GM18870 (cell line): ENCODE results near the gene CHST6.
"Not testable (repeated sequence)": the region's sequence is repeated elsewhere in the genome, so short reads cannot be mapped to it uniquely, and the experiment has no call there.

Source experiments
- ATAC-seq: cut with Tn5 transposase; IDR thresholded peaks from one replicate; pipeline ENCODE4 v1.9.1; 2021; ENCODE audit warnings: moderate library complexity; ENCODE audit not compliant: unreplicated experiment

CHST6 gene

DNA sequence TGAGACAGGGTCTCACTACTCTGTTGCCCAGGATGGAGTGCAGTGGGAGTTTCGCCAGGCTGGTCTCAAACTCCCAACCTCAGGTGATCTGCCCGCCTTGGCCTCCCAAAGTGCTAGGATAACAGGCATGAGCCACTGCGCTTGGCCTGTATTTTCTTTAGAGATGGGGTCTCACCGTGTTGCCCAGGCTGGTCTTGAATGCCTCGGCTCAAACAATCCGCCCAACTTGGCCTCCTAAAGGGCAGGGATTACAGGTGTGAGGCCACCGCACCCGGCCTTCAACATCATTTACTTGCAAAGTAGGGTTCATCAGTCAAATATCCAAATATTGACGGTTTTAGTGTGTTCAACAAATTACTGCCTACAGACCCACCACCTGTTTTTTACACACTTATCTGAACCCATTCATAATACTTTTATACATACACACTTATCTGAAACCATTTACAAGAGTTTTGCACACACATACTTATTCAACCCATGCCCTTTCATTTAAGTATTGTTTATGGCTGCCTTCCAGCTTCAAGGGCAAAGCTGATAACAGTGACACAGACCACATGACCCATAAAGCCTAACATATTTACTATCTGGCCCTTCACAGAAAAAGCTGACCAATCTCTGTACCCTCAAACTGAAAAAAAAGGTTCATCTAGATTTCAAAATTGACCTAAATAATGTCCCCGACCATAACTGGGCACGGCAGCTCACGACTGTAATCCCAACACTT, 42.6 kb downstream of the CHST6 start:
- no peak for ATAC-seq

DNA sequence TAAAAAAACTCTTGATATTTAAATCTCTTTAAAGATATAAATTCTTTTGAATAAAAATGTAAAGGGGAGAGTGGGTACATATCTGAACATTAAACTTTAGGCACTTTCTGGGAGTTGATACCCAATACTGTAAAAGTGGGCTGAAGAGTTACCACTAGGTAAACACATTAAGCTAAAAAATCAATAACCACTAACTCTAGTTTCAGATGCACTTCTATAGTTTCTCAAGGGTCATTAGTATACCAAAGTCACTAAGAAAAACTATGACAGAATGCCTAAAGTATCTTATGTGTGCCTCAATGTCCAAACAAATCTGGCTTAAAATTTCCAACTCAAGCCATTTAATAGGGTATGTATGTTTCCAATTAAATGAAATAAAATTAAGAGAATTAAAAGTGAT, 48.8 kb downstream of the CHST6 start:
- ATAC-seq = no peak

DNA sequence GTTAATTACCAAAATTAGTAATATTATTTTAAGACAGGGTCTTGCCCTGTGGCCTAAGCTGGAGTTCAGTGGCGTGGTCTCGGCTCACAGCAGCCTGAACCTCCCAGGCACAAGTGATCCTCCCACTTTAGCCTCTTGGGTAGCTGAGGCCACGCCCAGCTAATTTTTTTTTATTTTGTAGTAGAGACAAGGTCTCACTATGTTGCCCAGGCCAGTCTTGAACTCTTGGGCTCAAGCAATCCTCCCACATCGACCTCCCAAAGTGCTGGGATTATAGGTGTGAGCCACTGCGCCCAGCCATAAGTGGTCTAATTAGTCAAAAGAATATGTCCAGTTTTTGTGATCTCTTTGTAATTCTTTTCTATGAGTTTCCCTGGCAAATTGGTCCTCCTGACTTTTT, 49.9 kb downstream of the CHST6 start:
- no peak for ATAC-seq

DNA sequence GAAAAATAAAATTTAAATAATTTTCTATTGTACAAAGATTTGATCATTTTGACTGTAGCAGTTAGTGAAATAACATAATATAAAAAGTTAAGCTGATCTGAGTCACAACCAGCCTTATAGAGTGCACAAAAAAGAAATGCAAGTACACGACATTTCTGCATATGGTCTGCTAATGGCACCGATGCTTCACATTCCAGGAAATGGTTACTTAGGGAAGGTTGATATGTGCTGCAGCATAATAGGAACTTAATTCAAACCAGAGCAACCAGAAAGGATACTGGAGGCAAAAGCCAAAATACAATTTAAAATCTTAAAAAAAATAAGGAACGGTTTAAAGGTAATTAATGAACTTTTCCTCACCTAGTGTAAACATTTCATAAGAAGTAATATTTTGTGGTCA, 51.9 kb downstream of the CHST6 start:
- ATAC-seq = no peak

DNA sequence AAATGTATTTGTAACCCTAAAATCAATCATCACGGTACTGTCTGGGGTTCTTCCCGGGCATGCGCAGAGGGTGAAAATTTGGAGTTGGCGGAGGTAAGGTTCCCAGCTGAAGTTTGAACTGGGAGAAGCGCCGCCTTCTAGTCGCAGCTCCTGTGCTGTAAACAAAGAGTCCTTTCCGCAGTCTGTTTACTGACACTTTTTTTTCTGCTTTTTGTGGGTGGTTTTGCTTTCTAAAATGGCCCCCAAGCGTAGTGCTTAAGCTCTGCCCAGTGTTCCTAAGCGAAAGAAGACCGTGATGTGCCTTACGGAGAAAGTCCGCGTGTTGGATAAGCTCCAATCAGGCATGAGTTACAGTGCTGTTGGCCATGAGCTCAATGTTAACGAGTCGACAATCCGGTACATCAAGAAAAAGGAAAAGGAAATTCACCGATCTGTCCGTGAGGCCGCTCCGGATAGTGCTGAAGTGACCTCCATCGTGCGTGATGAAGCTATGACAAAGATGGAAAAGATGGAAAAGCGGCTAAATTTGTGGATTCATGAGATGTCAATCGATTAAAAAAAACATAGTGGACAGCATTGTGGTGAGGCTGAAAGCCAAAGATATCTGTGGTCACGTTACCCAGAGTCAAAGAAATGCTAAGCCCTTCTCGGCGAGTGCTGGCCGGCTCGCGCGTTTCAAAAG, 61.4 kb downstream of the CHST6 start:
- peak; percentile 74 for ATAC-seq

DNA sequence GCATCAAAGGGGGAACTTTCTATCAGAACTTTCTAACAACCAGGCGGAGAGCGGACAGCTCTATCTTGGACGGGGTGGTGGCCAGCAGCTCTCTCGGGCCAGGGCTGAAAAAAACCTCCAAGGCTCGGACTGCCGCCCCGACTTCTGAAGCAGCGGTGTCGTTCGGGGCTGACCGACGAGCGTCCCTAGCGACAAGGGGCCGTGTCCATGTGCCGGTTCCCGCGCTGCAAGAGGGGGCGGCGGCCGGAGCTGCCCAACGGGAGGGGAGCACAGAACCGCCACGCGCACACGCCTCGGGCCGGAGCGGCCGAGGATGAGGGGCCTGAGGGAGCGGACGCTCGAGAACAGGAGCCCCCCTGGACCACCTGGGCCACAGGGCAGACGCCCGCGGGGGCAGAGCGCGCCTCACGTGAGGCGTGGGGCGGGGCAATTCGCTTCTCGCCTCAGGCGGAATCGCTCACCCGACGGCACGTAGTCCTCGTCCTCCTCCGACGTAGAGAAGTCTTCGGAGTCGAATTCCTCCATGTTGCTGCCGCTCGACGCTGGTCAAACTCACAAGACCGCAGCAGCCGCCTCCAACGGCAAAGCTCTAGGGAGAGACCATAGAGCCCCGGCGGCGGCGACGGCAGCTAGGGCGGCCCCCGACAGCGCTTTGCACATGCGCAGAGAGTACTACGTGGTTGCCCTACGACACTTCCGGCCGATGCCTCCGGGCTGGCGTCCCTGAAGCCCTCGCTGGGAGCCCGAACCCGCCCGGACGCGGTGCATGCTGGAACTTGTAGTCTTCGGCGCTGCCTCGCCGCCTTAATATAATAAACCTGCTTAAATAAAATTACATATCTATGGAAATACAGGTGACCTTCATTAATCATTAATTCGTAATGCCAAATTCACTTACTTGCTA, 62.2 kb downstream of the CHST6 start, which contains the start of gene CFDP1:
Gene CFDP1 (minus strand): TSS at position 676 of the 904 bp plus-strand sequence. CDS start 151 bp downstream, at position 525.
- peak; percentile 83 for ATAC-seq

DNA sequence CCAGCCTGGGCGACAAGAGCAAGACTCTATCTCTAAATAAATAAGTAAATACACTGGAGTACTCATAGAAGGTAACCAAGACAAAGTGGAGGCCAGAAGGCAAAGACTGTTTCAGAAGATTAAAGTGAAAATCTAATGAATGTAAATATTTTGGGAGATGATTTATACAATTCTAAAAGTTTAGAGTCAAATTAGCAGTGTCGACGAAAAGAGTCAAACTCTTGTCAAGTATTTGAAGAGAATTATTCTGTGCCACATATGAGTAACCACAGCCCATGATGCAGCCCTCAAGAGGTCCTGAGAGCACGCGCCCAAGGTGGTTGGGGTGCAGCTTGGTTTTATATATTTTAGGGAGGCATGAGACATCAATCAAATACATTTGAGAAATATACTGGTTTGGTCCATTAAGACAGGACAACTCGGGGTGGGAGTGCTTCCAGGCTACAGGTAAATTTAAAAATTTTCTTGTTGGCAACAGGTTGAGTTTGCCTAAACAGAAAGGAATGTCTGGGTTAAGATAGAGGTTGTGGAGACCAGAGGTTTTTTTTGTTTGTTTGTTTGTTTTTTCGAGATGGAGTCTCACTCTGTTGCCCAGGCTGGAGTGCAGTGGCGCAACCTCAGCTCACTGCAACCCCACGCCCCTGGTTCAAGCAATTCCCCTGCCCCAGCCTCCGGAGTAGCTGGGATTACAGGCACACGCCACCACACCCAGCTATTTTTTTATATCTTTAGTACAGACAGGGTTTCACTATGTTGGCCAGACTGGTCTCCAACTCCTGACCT, 65.4 kb downstream of the CHST6 start:
- ATAC-seq = no peak

DNA sequence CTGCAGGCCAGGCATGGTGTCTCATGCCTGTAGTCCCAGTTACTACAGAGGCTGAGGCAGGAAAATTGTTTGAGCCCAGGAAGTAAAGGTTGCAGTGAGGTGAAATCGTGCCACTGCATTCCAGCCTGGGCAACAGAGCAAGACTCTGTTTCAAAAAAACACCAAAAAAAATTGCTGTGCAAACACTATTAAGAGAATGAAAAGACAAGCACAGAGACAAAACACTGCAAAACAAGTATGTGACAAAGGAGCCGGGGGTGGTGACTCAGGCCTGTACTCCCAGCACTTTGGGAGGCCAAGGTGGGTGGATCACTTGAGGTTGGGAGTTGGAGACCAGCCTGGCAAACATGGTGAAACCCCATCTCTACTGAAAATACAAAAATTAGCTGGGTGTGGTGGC, 68.7 kb downstream of the CHST6 start:
- not testable (repeated sequence) for ATAC-seq

DNA sequence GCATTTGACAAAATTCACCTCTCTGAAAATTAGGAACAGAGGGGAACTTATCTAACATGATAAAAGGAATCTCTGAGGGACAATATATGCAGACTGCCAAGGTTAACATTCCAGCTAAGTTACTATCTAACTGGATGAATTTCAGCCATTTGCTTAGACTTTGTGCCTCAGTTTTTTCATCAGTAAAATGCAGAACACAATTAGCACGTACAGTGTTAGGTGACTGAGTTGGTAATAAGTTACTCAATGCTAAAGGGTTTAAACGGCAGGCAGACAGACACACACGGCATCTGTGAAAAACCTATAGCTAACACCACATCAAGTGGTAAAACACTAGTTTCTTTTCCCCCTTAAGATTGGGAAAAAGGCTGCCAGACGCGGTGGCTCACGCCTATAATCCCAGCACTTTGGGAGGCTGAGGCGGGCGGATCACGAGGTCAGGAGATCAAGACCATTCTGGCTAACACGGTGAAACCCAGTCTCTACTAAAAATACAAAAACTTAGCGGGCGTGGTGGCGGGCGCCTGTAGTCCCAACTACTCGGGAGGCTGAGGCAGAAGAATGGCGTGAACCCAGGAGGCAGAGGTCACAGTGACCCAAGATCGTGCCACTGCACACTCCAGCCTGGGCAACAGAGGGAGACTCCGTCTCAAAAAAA, 71.0 kb downstream of the CHST6 start:
- ATAC-seq = not testable (repeated sequence)

DNA sequence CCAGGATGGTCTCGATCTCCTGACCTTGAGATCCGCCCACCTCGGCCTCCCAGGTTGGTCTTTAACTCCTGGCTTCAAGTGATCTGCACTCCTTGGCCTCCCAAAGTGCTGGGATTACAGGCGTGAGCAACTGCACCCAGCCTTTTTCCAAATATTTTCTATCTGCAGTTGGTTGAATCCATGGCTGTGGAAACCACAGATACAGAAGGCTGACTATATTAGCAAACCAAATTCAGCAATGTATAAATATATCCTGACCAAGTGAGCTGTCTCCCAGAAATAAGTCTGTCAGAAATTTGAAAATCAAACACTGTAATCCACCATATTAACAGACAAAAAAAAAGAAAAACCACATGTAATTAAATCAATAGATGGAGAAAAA, 71.5 kb downstream of the CHST6 start:
- ATAC-seq = no peak
